Neural progenitor cell (in vitro differentiated cells): ENCODE measurements around the gene CCL20. TPM values are rescaled to one million over a fixed set of nuclear protein-coding genes. Genes with fewer than 3 reads are reported as not detected.

Experiments used
- DNase-seq: peaks from one replicate; pipeline ENCODE4 v3.0.0-alpha.2; 2016; ENCODE audit warnings: low spot score
- H2AFZ ChIP-seq: fragments of 200-600 bp; sonication (generic); replicated peaks from 2 replicates; pipeline ENCODE4 v1.6.1; 2016; ENCODE audit warnings: antibody characterized with exemption
- H3F3A ChIP-seq: fragments of 200-600 bp; sonication (generic); 2 replicates; pipeline ENCODE4 v1.6.1; 2016; ENCODE audit warnings: antibody characterized with exemption, low read depth
- H3K27ac ChIP-seq: fragments of 200-600 bp; sonication (generic); 2 replicates; pipeline ENCODE4 v1.5.1; 2016; ENCODE audit warnings: mild to moderate bottlenecking
- H3K27me3 ChIP-seq: fragments of 200-600 bp; sonication (generic); 2 replicates; pipeline ENCODE4 v1.6.1; 2016; ENCODE audit warnings: mild to moderate bottlenecking, moderate library complexity
- H3K36me3 ChIP-seq: fragments of 200-600 bp; sonication (generic); 2 replicates; pipeline ENCODE4 v1.5.1; 2016
- H3K4me1 ChIP-seq: fragments of 200-600 bp; sonication (generic); 2 replicates; pipeline ENCODE4 v1.6.1; 2016; ENCODE audit warnings: mixed run types
- H3K4me2 ChIP-seq: fragments of 200-600 bp; sonication (generic); 2 replicates; pipeline ENCODE4 v1.6.1; 2016
- H3K4me3 ChIP-seq: fragments of 200-600 bp; sonication (generic); 2 replicates; pipeline ENCODE4 v1.5.1; 2016
- H3K79me2 ChIP-seq: fragments of 200-600 bp; sonication (generic); 2 replicates; pipeline ENCODE4 v1.6.1; 2016; ENCODE audit warnings: low read depth
- H3K9ac ChIP-seq: fragments of 200-600 bp; sonication (generic); 2 replicates; pipeline ENCODE4 v1.6.1; 2016
- H3K9me3 ChIP-seq: fragments of 200-600 bp; sonication (generic); 2 replicates; pipeline ENCODE4 v1.5.1; 2016; ENCODE audit warnings: low read depth
- H4K20me1 ChIP-seq: fragments of 200-600 bp; sonication (generic); 2 replicates; pipeline ENCODE4 v1.6.1; 2016; ENCODE audit warnings: low read depth
- H3K27ac Mint-ChIP-seq: 3 replicates; pipeline ENCODE4 v1.8.0; 2021; ENCODE audit warnings: mixed read lengths
- H3K27me3 Mint-ChIP-seq: 2 replicates; pipeline ENCODE4 v1.8.0; 2022; ENCODE audit warnings: low read depth, mild to moderate bottlenecking, inconsistent platforms, moderate library complexity, mixed read lengths; ENCODE audit not compliant: insufficient read depth
- H3K36me3 Mint-ChIP-seq: 3 replicates; pipeline ENCODE4 v1.8.0; 2021; ENCODE audit warnings: mixed read lengths
- H3K4me1 Mint-ChIP-seq: 3 replicates; pipeline ENCODE4 v1.8.0; 2021; ENCODE audit warnings: mixed read lengths
- H3K4me3 Mint-ChIP-seq: 3 replicates; pipeline ENCODE4 v1.8.0; 2021; ENCODE audit warnings: mild to moderate bottlenecking, moderate library complexity, mixed read lengths
- H3K9me3 Mint-ChIP-seq: 3 replicates; pipeline ENCODE4 v1.8.0; 2020; ENCODE audit warnings: mixed read lengths
- CTCF ChIP-seq: fragments of 200-600 bp; sonication (generic); IDR thresholded peaks from 2 replicates; pipeline ENCODE4 v1.5.1; 2017; ENCODE audit warnings: antibody characterized with exemption, mild to moderate bottlenecking
- EZH2 ChIP-seq: fragments of 200-600 bp; sonication (generic); IDR thresholded peaks from 2 replicates; pipeline ENCODE4 v1.6.1; 2017; ENCODE audit warnings: antibody characterized with exemption, mild to moderate bottlenecking, moderate library complexity
- EZH2phosphoT487 ChIP-seq: fragments of 200-600 bp; sonication (generic); IDR thresholded peaks from 2 replicates; pipeline ENCODE4 v1.6.1; 2017; ENCODE audit warnings: antibody characterized with exemption
- total RNA-seq: library from RNA; depleted of rRNA; stranded (reverse); fragments of >200 nt; gene quantifications from 2 replicates; pipeline ENCODE4 v1.2.3, GENCODE V29; 2015; ENCODE audit warnings: low replicate concordance

Gene CCL20
- total RNA-seq, 1 donor from 2014 or later = not detected

DNA sequence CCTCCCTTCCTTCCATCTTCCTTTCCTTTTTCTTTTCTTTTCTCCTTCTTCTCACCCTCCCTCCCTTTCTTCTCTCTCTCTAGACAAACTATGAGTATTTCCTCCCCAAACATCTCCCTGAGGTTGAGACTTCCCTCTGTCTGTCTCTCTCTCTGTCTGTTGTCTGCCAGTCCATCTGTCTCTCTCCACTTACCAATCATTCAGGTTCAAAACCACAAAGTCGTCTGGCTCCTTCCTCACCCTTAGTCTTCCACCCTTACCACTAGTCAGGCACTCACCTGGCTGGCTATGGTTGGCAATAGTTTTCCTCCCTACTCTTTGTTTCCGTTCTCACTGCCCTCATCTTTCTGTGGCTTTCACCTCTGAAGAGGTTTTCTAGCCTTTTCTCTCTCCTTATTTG, 12.9 kb downstream of the CCL20 start:
- no peak overlapping the region for H3K4me3 ChIP-seq
- no peaks in the 10 kb centered on the region for H4K20me1 ChIP-seq
- H2AFZ ChIP-seq = no peak overlapping the region
- Mint-ChIP-seq H3K4me3 (no peak overlapping the region), H3K9me3 (no peaks in the 10 kb centered on the region), H3K36me3 (no peaks in the 10 kb centered on the region), H3K27ac (no peak overlapping the region), H3K4me1 (no peaks in the 10 kb centered on the region), H3K27me3 (peaks cover 6% of the 10 kb centered on the region)
- TF ChIP-seq EZH2phosphoT487 (no peak), EZH2 (no peak), CTCF (no peak)
- no peaks in the 10 kb centered on the region for H3K27me3 ChIP-seq
- no peaks in the 10 kb centered on the region for H3F3A ChIP-seq
- H3K79me2 ChIP-seq = no peaks in the 10 kb centered on the region
- no peak for DNase-seq
- H3K4me1 ChIP-seq = no peaks in the 10 kb centered on the region
- no peak overlapping the region for H3K27ac ChIP-seq
- no peak overlapping the region for H3K4me2 ChIP-seq
- H3K9me3 ChIP-seq = no peaks in the 10 kb centered on the region
- no peak overlapping the region for H3K9ac ChIP-seq
- no peaks in the 10 kb centered on the region for H3K36me3 ChIP-seq

DNA sequence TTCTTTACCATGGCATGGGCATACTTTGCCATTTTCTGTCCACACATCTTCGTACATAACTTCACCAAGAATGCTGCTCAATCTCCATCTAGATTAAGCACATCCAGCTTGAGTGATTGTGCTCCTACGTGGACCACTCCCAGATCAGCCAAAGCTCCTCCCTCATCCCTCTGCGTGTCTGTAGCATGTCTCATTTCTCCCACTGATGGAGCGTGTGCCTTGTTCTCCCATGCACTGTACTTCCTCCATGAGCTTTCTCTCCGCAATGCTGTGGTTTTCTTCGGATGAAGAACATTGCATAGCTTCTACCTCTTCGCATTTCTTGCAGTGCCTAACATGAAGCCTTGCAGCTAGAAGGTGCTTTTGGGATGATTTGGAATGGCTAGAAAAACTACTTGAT, 13.5 kb downstream of the CCL20 start:
- Histone ChIP-seq H2AFZ (no peak overlapping the region), H3K4me2 (no peak overlapping the region), H4K20me1 (no peaks in the 10 kb centered on the region), H3K79me2 (no peaks in the 10 kb centered on the region), H3K9ac (no peak overlapping the region), H3K27me3 (no peaks in the 10 kb centered on the region), H3K27ac (no peak overlapping the region), H3F3A (no peaks in the 10 kb centered on the region), H3K4me1 (no peaks in the 10 kb centered on the region), H3K9me3 (no peaks in the 10 kb centered on the region), H3K4me3 (no peak overlapping the region), H3K36me3 (no peaks in the 10 kb centered on the region)
- Mint-ChIP-seq H3K27me3 (peaks cover 6% of the 10 kb centered on the region), H3K36me3 (no peaks in the 10 kb centered on the region), H3K27ac (no peak overlapping the region), H3K9me3 (no peaks in the 10 kb centered on the region), H3K4me3 (no peak overlapping the region), H3K4me1 (no peaks in the 10 kb centered on the region)
- TF ChIP-seq CTCF (no peak), EZH2 (no peak), EZH2phosphoT487 (no peak)
- no peak for DNase-seq

- no peak overlapping the region for H2AFZ ChIP-seq
- Mint-ChIP-seq H3K4me3 (no peak overlapping the region), H3K27me3 (peaks cover 2% of the 10 kb centered on the region), H3K9me3 (no peaks in the 10 kb centered on the region), H3K36me3 (no peaks in the 10 kb centered on the region), H3K4me1 (no peaks in the 10 kb centered on the region), H3K27ac (no peak overlapping the region)
- H3K4me1 ChIP-seq = no peaks in the 10 kb centered on the region
- no peak overlapping the region for H3K4me3 ChIP-seq
- DNase-seq = no peak
- no peak overlapping the region for H3K4me2 ChIP-seq
- H3K9ac ChIP-seq = no peak overlapping the region
- TF ChIP-seq EZH2 (no peak), EZH2phosphoT487 (no peak), CTCF (no peak)
- no peaks in the 10 kb centered on the region for H3K9me3 ChIP-seq
- no peak overlapping the region for H3K27ac ChIP-seq
- no peaks in the 10 kb centered on the region for H3K79me2 ChIP-seq
- H3F3A ChIP-seq = no peaks in the 10 kb centered on the region
- no peaks in the 10 kb centered on the region for H3K36me3 ChIP-seq
- H3K27me3 ChIP-seq = no peaks in the 10 kb centered on the region
- no peaks in the 10 kb centered on the region for H4K20me1 ChIP-seq
These were observed 14.9 kb downstream of the CCL20 start for GRCh38 chr2:227828477-227828912.

GRCh38 chr2:227829337-227829736, 15.7 kb downstream of the CCL20 start:
- H3F3A ChIP-seq = no peaks in the 10 kb centered on the region
- no peaks in the 10 kb centered on the region for H4K20me1 ChIP-seq
- H2AFZ ChIP-seq = no peak overlapping the region
- H3K27ac ChIP-seq = no peak overlapping the region
- Mint-ChIP-seq H3K4me1 (no peaks in the 10 kb centered on the region), H3K36me3 (no peaks in the 10 kb centered on the region), H3K27ac (no peak overlapping the region), H3K4me3 (no peak overlapping the region), H3K9me3 (no peaks in the 10 kb centered on the region), H3K27me3 (peaks cover 2% of the 10 kb centered on the region)
- no peak overlapping the region for H3K4me2 ChIP-seq
- no peaks in the 10 kb centered on the region for H3K4me1 ChIP-seq
- H3K9ac ChIP-seq = no peak overlapping the region
- no peaks in the 10 kb centered on the region for H3K79me2 ChIP-seq
- no peak for DNase-seq
- no peak for TF ChIP-seq EZH2phosphoT487
- TF ChIP-seq CTCF = no peak
- TF ChIP-seq EZH2 = no peak
- no peaks in the 10 kb centered on the region for H3K27me3 ChIP-seq
- no peaks in the 10 kb centered on the region for H3K36me3 ChIP-seq
- H3K9me3 ChIP-seq = no peaks in the 10 kb centered on the region
- H3K4me3 ChIP-seq = no peak overlapping the region
